CD4-positive, alpha-beta T cell treated with Interleukin-12 subunit alpha and Interleukin-12 subunit beta, for 1 hour (primary cell): ENCODE results near the gene TUT7.
"Not testable (repeated sequence)": the region's sequence is repeated elsewhere in the genome, so short reads cannot be mapped to it uniquely, and the experiment has no call there.

Source experiments
- DNase-seq: peaks from one replicate; pipeline ENCODE4 v3.0.0-alpha.2; 2020

TUT7 gene

DNA sequence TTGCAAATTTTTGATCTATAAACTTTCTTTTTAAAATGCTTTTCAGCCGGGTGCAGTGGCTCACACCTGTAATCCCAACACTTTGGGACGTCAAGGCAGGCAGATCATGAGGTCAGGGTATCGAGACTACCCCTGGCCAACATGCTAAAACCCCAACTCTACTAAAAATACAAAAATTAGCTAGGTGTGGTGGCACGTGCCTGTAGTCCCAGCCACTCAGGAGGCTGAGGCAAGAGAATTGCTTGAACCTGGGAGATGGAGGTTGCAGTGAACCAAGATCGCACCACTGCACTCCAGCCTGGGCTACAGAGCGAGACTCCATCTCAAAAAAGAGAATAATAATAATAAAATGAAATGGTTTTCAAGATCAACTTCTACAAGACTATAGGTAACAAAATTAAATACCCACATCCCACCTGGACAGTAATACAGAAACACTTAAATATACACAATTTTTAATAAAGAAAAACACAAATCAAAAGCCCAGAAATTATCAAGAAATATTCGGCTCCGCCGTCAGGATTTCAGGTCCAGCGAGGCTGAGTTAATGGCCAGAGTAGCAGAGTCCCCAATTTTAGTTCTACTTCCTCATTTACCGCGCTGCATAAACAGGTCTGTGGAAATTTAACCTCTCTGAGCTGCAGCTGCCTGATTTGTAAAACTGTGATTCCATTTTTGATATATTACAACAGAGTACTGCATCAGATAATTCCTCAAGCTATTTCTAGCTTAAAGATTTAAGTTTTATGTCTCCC is 4.0 kb downstream of the TUT7 start:
- DNase-seq = no peak

DNA sequence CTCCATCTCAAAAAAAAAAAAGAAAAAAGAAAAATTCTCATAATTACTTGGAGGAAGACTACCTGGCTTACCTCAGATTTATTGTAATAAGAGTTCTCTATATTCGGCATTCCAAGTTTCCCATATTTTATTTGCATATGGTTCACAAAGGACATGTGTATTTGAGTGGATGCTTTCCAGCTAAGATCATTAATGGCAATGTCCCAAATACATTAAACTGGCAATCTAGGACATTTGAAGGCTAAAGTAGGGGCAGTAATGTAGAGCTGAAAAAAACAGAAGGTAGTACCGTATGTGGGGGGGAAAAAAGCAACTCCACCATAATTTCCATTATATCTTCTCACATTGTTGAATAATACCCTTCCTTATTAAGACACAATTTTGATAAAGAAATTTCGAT is 4.9 kb downstream of the TUT7 start:
- no peak for DNase-seq

DNA sequence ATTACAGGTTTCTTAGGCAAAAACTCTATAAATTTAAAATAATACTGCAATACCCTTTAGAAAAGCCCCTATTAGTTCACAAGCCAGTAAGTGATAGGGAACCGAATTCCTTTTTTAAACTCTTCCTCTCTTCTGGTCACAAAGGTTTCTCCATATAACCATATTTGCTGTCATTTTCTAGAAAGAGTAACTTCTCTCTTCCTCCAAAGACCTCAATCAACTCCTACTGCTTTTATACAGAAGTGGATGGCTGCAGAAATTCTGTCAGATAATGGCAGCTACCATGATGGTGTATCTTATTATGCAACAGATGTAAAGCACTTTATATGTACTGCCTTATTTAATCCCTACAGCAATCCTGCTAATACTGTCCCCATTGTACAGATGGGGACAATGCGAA is 6.2 kb downstream of the TUT7 start:
- DNase-seq = no peak

DNA sequence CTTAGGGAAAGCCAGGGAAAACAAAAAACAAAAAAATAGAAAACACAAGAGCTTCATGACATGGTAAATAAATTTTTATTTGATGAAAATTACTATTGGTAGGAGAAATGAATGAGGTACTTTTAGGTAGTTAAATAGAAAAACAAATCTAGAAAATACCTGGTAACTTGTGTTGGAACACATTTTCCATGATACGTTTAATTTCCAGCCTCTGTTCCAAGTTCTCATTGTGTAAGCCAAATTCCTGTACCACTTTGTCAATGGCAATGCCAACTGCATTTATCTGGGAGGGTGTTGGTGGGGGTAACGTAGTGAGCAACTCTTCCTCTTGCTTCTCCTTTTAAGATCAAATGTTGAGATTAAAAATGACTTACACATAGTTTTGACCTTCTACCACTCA is 9.4 kb downstream of the TUT7 start:
- DNase-seq = no peak

DNA sequence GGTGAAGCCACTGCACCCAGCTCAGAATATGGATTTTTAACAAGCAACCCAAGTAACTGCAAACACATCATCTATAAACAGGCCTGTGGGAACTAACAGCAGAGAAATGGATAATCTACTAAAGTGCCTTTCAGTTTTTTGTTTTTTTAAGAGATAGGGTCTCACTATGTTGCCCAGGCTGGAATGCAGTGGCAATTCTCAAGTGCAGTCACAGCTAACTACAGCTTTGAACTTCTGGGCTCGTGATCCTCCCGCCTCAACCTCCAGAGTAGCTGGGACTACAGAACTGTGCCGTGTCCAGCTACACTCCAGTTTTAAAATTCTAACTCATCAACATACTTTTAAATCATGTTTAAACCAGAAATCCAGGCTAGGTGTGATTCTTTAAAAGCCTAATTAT is 11.9 kb downstream of the TUT7 start:
- DNase-seq = no peak

DNA sequence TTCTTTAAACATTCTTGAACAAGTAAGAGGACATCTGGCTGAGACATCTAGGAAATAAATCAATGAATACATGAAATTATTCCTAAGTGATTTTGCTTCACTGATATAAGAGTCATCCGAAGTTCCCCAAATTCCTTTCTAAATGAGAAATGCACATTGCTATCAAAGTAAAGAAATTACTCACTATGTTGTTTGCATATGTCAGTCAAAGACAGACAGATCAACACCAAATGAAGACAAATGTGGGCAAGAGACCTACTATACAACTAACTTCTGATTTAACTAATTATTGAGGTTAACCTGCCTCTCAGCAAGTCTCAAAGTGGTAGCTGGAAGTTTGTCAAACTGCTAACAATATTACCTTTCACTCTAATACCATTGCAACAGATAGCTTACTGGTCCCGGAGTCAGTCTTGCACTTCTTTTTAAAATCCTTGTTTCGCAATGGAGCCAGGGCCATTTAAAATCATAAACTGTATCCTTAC is 13.2 kb downstream of the TUT7 start:
- no peak for DNase-seq

DNA sequence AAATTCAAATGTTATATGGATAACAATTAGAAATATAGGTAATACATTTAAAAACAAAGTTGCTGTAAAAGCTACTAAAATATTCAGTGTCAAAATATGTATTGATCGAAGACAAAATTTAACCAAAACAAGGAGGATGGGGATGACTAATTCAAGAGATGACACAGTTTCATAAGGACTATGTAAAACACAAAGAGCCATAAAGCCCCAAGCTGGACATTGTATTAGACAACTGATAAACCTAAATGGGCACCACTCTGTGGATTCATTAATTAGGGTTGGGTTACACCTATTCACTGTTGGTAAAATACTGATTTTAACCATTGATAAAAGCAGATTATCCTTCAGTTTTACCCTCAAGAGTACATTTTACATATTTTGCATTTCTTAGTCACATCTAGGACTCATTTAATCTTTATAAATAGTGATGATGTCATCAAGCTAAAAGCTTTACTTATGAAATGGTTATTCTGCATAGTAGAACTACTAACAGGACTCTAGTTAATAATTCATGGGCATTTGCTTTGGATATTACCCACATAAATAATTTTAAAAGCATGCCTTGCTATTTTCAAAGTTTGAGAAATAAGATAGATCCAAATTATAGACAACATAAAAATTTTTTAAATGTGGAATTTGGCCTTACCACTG is 13.7 kb downstream of the TUT7 start:
- DNase-seq = no peak

DNA sequence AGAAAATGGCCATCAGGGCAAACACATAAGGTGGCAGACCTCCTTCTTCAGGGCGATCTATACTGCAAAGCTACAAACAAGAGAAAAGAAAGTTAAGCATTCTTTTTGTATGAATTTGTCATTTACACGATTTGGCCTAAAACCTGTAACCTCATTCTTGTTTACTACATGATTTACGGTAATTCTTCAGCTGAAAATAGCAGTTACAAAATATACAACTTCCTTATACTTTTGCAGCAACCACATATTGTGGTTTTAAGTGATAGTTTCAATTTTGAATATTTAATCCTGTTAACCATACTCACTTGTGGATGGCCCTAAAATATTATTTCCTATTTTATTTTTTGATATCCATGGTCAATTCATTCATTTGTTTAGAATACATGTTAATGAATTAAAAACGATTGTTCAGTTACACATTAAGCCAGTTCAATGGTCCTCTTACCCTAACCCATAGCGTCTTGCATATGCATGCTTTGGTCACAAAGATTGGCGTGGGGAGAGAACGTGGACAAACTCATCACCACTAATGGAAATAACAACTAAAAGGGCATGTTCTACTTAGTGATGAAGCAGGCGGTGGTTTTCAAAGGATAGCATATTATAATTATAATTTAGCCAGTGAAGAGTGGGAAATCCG is 16.6 kb downstream of the TUT7 start:
- DNase-seq = peak; percentile 44

DNA sequence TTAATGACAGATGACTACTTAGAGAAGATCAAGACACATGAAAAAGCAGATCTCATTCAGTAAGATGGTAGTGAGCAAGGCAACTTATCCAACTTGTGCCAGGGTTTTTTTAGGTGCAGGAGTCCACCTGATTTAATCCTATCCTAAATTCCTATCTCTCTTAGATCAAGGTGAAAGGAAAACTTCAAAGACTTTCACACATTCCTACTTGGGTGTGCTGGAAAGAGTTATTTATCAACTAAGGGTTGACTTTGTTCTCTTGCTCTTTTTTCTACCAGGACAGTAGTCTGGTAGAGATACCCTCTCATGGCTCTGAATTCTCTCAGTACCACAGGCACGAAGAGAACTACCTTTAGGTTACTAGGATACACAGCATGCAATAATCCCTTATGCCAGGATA is 18.2 kb downstream of the TUT7 start:
- no peak for DNase-seq

DNA sequence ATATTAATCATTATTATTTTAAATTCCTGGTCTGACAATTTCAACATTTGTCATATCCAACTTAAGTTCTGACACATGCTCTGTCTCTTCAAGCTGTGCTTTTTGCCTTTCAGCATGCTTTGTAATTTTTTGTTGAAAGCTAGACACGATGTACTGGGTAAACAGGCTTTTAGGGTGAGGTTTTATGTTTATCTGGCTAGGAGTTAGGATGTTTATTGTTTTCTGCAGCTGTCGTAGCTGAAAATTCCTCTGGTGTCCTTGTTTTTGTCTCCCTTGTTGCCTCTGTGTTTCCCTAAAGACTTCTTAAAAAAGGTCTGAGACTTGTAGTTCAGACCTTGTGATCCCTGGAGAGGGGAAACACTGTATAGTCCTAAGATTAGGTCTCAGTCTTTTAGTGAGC is 20.6 kb downstream of the TUT7 start:
- DNase-seq = no peak

DNA sequence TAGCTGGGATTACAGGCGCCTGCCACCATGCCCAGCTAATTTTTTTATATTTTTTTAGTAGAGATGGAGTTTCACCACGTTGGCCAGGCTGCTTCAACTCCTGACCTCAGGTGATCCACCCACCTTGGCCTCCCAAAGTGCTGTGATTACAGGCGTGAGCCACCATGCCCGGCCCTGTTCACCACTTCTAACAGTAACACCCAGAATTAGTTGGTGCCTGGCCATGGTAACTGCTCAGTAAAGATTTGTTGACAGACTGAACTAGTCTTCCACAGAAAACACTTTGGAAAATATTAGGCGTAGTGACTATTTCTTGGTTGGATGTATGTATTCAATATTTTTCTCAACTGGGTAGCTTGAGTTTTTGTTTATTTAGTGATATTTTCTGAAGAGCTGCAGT is 24.0 kb downstream of the TUT7 start:
- DNase-seq = no peak

DNA sequence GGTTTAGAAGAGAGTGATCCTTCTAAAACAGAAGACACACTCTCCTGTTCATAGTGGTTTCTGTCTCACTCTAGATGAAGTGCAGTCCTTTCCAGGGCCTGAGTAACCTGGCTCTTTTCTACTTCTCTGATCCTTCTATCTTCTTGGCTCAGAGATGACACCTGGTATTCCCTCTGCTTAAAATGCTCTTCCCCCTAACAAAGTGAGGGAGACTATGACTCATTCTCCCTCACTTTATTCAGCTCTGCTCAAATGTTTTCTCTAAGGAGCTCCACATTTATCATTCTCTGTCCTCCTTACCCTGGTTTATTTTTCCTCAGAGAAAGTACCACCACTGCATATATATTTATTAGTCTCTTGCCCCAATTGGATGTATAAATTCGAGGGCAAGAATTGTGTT is 24.6 kb downstream of the TUT7 start:
- DNase-seq = no peak

DNA sequence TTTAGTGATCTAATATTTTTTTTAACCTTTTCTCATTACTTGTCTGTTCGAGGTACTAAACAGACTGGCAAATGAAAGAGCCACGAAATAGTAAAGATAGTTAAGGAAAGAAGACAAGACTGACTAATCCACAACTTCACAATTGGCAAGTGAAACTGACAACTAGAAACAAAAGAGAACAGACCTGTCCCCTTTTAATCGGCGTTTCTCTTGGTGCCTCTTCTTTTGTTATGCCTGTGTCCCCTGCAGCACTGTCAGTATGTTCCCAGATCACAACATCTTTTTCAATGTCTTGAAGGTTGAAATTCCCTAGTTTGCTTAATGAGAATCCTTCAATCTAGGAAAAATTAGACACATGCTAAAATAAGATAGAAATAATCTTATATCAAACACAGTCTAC is 26.1 kb downstream of the TUT7 start:
- DNase-seq = no peak

DNA sequence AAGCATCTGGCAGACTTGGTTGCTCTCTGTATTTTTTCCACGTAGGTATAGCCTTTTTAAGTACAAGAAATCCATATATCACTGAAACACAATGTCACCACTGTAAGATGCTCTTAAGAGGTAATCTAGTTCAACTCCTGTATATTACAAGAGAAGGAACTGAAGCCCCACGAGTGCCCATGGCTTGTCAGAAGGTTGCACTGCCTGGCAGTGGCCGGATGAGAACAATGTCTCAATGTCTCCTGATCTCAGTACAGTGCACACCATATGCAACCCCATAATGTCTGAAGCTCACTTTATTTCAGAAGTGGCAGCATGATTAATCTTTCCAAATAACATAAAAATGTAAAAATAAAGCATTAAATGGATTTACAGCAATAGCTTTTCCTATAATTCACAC is 27.7 kb downstream of the TUT7 start:
- no peak for DNase-seq

DNA sequence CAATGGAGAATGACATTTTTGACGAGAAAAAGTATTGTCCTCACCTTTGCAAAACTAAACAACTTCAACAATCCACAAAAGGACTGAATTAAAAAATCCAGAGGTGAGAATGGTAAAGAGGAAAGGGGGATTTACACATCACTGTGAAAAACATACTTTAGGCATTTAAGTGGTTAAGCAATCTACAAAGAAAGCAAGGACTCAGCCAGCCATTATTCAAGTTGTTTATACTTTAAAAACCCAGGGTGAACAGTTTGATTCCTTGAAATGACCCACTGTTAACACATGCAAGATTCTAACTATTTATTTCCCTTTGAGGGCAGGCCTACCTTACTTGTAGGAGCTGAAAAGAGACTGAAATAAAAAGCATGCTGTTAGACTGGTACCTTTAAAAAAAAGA is 29.3 kb downstream of the TUT7 start:
- no peak for DNase-seq

DNA sequence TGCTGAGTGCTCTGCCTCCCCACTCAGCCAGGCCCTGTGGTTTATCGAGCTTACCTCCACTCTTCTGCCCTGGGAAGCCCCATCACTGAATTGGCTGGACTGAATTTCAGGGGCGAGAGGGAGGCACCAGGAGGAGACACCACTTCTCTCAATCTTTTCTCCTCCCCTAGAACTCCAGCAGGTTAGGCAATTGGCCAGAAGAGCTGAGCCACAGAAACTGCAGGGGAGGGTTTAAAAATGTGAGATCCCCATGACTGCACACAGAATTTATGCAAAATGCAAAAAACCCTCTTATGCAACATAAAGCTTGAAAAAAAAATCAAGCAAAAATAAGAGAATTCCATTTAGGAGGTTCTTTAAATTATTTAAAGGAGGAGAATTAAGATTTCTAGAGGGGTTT is 29.9 kb downstream of the TUT7 start:
- no peak for DNase-seq

DNA sequence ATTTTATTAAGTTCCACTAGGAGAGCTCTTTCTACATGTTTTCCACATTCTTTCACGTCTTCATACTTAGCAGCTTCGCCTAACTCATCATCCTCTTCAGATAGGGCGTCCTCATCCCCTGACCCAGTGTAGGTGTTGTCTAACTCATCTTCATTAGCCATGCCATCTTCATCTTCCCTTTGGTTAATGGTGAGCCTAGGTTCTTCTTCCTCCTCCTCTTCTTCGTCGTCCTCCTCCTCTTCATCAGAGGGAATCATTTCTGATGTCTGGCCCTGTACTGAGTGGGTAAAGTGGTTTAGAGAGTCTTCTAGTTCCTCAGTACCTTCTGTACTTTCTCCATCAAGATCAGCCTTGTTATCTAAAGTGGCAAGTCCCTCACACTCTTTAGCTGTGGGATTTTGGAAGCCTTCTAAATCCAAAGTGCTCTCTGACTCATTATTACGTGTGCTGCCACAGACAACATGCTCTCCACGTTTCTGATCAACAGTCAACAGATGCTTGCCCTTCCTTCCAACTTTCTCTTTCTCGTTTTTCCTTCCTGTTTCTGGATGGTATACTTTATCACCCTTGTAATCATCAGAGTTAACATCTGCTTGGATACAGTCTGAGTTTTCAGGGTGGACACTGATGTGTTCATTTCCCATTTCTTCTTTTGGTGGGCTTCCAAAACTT is 31.1 kb downstream of the TUT7 start:
- DNase-seq = no peak

DNA sequence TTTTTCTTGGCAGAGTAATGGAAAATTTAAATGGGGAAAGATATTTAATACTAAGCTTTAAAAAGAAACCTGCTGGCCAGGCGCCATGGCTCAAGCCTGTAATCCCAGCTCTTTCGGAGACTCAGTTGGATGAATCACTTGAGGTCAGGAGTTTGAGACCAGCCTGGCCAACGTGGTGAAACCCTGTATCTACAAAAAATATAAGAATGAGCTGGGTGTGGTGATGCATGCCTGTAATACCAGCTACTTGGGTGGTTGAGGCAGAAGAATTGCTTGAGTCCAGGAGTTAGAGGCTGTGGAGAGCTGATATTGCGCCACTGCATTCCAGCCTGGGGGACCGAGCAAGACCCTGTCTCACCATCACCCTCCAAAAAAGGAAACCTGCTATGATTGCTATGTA is 32.8 kb downstream of the TUT7 start:
- no peak for DNase-seq

DNA sequence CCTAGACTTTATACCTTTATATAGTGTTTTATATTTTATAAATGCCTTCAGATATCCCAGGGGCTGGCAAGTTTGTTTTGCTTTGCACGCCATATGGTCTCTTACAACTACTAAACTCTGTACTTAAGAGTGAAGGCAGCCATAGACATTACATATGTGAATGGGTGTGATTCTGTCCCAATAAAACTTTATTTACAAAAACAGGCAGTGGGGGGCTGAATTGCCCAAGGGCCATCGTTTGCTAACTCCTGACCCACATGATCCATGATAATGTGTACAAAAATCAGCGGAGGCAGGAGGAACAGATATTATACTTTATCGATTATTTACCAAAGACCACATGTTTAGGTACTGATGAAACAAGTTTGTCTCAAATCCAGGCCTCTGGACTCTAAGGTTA is 36.0 kb downstream of the TUT7 start:
- no peak for DNase-seq

DNA sequence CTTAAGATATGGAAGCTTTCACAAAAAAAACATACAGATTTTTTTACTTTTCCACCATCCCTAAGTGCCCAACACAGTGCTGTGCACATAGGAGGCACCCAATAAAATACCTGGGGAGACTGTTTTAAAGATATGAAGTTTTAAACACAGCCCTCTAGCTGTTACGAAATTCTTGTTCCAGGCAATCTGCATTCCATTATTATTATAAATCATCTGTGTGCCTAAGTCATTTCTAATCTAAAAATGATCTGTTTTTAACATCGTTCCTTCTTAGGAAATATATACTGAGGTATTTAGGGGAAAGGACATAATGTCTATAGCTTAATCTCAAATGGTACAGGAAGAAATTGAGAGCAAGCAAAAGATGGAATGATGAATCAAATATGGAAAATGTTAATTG is 39.1 kb downstream of the TUT7 start:
- no peak for DNase-seq

DNA sequence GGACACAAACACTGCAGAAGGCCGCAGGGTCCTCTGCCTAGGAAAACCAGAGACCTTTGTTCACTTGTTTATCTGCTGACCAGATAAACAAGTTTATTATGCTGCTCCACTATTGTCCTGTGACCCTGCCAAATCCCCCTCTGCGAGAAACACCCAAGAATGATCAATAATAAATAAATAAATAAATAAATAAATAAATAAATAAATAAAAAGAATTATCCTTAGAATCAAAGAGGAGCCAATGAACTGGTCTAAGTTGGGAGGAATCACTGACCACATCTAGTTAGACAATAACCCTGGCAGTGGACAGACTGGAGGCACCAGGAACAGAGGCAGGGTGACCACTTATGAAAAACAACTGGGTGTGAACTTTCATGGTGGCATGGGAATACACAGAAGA is 41.3 kb downstream of the TUT7 start:
- DNase-seq = not testable (repeated sequence)

DNA sequence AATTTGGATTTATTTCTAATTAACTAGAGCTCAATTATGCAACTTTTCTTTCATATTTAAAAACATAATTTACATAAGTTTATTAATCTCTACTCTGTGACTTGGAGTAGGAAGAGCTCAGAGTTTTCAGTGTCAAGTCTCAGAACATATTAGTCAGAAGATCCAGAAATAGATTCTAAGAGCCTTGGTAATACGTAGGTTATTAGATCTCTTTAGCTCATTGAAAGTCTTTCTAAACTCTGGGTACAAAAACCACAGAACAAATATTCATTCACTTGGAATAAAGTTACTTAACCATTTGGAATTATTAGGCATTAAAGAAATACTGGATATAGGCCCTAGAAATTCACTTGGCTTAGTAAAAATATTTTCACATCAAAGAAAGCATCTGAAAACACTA is 45.5 kb downstream of the TUT7 start:
- no peak for DNase-seq

DNA sequence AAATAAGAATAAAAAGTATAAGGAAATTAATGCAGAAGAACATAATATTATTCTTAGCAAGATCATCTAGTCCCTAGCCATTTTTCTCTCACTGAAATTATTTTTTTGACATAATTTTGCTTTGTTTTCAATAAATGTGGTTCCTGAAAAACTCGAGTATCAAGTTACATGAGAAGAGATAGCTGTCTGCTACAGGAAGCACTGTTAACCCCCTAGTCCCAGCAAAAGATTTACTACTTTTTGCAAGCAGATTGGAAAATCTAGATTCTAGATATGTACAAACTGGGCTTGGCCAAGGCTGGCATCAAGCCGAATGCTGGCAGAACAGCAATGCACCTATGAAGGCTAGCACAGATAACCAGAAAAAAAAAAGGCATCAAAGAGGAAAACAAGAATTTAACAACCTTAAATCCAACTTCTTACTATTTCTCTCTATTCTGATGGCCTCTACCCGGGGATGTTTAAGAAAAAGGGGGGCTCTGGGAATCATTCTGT is 49.9 kb downstream of the TUT7 start:
- DNase-seq = no peak
